Measurements from ENCODE around the gene DNAH14.

DNA sequence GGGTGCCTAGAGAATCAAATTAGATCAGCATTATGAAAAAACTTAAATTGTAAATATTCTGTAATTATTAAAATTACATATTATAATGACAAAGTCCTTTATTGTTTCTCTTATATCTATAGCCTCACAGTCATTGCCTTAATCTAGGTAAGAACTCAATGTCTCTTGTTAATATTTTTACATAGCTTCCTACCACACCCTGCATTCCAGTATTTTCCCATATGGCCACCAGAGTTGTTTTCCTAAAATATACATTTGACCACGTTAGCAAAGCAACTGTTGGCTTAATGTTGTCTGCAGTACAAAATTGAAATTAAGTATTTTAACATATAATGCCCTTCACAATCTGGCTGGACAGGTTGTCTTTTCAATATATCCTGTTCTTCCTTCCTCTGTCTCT, 230.3 kb downstream of the DNAH14 start:
- TF ChIP-seq YY1 (IDR thresholded peaks at IDR 0.05; ENCODE audit: low read depth) (no peak), EP300 (IDR thresholded peaks at IDR 0.05; ENCODE audit: borderline replicate concordance) (no peak), TEAD4 (IDR thresholded peaks at IDR 0.05) (no peak), CREB1 (IDR thresholded peaks at IDR 0.05; ENCODE audit: low read depth) (no peak), CEBPB (IDR thresholded peaks at IDR 0.05) (no peak), RAD21 (IDR thresholded peaks at IDR 0.05; ENCODE audit: low read depth) (no peak)
- TF ChIP-seq, protein P1, sequence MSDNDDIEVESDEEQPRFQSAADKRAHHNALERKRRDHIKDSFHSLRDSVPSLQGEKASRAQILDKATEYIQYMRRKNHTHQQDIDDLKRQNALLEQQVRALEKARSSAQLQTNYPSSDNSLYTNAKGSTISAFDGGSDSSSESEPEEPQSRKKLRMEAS (IDR thresholded peaks at IDR 0.05), result no peak
- TF ChIP-seq, protein P2, sequence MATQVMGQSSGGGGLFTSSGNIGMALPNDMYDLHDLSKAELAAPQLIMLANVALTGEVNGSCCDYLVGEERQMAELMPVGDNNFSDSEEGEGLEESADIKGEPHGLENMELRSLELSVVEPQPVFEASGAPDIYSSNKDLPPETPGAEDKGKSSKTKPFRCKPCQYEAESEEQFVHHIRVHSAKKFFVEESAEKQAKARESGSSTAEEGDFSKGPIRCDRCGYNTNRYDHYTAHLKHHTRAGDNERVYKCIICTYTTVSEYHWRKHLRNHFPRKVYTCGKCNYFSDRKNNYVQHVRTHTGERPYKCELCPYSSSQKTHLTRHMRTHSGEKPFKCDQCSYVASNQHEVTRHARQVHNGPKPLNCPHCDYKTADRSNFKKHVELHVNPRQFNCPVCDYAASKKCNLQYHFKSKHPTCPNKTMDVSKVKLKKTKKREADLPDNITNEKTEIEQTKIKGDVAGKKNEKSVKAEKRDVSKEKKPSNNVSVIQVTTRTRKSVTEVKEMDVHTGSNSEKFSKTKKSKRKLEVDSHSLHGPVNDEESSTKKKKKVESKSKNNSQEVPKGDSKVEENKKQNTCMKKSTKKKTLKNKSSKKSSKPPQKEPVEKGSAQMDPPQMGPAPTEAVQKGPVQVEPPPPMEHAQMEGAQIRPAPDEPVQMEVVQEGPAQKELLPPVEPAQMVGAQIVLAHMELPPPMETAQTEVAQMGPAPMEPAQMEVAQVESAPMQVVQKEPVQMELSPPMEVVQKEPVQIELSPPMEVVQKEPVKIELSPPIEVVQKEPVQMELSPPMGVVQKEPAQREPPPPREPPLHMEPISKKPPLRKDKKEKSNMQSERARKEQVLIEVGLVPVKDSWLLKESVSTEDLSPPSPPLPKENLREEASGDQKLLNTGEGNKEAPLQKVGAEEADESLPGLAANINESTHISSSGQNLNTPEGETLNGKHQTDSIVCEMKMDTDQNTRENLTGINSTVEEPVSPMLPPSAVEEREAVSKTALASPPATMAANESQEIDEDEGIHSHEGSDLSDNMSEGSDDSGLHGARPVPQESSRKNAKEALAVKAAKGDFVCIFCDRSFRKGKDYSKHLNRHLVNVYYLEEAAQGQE (IDR thresholded peaks at IDR 0.05; ENCODE audit: low read depth), result no peak

Data from Ishikawa (cell line).